DND-41 (cell line): Measurements from ENCODE around the gene STARD10.
"Not testable (repeated sequence)": the region's sequence is repeated elsewhere in the genome, so short reads cannot be mapped to it uniquely, and the experiment has no call there.

Experiments
- CTCF ChIP-seq: IDR thresholded peaks from 2 replicates; pipeline ENCODE4 v1.5.1; 2012; ENCODE audit warnings: borderline replicate concordance, low read length, moderate library complexity, mild to moderate bottlenecking; ENCODE audit not compliant: poor library complexity, severe bottlenecking; ENCODE audit errors: extremely low read depth
- EZH2 ChIP-seq: IDR thresholded peaks from 3 replicates; pipeline ENCODE4 v1.6.1; 2012; ENCODE audit warnings: borderline replicate concordance, low read depth, mild to moderate bottlenecking, moderate library complexity, low read length, inconsistent platforms; ENCODE audit not compliant: severe bottlenecking

GRCh38 chr11:72827656-72828055 is 33.8 kb upstream of the STARD10 start:
- not testable (repeated sequence) for TF ChIP-seq CTCF, EZH2
